ENCODE results near the gene ADAM15.

Gene ADAM15

DNA sequence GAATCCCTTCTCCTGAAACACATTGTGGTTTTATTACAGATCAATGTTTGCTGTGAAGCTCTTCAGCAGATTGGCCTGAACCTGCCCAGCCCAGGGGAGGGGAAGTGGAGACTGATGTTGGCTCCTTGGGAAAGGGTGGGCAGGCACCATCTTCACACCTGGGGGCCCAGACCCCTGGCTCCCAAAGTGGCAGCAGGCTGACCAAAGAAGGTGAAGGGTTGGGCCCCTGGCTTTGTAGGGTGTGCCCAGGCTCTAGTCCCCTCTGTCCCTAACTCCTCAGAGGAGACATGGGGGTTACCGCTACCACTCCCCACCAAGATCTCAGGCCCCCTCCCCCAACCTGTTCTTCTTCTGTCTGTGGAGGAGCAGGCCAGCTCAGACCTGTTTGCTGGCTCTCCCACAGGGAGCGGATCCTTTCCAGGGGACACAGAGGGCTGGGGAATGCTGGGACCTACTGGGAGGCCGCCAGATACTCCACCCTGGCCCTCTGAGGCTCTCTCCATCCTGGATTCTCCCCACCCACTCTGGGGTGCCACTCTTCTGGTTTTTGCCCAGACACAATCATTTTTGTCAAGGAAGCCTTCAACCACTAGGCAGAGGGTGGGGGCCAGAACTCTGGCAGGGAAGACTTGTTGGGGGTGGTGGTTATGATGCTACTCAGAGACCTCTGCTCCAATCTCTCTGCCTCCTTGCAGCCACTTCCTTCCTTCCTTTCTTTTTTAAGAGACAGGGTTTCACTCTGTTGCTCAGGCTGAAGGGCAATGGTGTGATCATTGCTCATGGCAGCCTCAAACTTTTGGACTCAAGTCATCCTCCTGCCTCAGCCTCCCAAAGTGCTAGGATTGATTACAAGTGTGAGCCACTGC, 22.5 kb downstream of the ADAM15 start:
- no peak for DNase-seq (ENCODE audit: low read depth in 2 of 2)

DNA sequence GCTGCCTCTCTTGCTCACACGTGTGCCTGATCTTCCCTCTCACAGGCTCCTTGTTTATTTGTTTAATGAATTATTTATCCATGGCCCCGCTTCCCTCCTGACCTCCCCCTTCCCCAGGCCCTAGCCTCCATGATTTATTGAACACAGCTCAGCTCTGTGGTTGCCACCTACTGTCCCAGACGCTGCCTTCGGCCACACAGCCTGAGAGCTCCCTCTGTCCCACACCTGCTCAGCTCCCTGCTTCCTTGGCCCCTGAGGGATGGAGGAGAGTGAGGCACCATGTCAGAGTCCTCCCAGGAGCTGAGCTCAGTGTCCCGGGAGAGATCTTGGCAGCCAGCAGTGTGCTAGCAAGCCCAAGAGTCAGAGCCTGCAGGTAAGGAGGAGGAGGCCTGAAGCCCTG, 24.4 kb downstream of the ADAM15 start:
- DNase-seq (ENCODE audit: low read depth in 2 of 2), result no peak

DNA sequence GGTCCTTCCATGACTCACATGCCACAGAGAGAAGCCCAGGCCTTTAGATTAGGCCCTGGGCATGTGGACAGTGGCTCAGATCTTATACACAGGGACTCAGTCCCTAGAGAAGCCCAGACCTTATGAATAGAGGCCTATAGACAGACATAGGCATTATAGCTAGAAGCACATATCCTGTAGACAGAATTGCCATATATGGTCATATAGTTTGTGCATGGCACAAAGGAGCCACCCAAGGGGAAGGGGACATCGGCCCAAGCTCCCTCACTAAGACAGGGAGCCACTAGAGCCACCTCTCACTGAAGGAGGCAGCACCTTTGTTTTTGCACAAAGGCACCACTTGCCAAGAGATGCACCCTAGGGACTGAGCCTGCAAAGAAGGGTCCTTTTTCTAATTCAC, 25.3 kb downstream of the ADAM15 start:
- no peak for DNase-seq (ENCODE audit: low read depth in 2 of 2)

DNA sequence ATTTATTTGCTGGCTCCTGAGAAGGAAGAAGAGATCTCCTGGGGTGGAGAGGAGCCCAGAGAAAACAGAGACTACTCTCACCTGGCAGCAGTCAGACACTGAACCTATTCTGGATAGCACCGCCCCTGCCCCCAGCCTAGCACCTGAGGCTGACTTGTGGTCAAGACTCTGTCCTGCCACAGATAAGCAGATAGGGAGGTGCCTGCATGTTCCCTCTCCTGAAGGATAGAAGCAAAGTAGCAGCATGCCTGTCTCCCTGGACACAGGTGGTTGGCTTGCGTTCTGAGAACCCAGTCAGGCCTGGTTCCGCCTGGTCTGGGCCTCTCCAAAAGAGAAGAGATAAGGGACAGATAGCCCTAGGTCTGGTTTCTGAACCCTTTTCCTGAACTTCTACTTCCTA, 26.2 kb downstream of the ADAM15 start:
- no peak for DNase-seq (ENCODE audit: low read depth in 2 of 2)

DNA sequence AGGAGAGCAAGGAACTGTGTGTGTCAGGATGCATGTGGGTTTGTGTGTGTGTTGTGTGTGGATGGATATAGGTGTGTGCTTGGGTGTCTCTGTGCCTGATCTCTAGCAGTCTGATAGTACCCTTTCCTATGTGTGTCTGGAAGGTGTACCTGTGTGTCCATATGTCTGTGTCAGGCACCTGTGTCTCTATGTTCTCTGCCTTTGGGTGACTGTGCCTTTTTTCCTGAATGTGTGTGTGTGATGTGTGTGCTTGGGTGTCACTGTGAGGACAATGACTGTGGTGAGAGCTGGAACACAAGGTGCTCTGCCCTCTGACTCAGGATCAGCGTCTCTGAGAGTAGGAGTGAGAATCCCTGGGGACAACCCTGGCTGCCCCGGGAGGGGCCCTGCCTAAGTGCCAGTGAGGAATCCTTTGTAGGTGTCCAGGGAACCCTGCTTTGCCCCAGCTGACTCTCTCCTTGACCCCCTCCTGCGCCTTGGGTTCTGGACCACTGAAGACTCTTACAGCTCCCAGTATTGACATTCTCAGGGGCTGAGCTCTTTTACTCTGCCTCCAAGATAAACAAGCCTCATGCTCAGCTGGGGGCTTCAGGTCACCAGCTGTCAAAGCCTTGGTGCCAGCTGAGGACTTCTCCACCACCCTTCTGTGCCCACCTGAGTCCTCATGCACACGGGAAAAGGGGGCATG, 26.8 kb downstream of the ADAM15 start:
- no peak for DNase-seq (ENCODE audit: low read depth in 2 of 2)

DNA sequence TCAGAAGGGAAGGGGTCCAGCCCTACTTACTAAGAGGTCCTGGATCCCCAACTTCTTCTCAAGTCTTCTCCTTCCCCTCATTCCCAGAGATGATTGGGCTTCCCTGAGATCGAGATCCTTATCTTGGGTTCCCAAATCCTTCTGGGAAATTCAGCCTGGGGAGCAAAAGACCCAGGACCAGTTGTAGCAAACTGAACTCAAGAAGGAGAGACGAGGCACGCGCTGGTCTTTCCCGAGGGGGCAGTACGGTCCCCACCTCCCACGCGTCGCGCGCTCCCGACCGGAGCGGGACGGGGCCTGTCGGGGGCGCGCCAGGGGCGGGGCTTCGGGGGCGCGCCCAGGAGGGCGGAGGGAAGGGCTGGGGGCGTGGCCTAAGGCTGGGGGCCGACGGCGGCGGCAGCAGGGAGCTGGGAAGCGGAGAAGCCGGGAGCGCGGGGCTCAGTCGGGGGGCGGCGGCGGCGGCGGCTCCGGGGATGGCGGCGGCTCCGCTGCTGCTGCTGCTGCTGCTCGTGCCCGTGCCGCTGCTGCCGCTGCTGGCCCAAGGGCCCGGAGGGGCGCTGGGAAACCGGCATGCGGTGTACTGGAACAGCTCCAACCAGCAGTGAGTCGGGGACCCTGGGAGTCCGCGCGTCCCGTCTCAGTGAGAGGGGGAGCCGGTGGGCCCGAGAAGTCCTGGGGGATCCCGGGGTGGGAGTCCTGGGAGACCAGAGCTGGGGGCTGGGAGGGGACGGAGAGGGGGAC, 27.5 kb downstream of the ADAM15 start, which contains the start of gene EFNA3:
Gene EFNA3 (plus strand): TSS at position 369 of the 741 bp plus-strand sequence. CDS start 105 bp downstream, at position 474.
- DNase-seq (ENCODE audit: low read depth in 2 of 2), result peak; percentile 33 to 38

DNA sequence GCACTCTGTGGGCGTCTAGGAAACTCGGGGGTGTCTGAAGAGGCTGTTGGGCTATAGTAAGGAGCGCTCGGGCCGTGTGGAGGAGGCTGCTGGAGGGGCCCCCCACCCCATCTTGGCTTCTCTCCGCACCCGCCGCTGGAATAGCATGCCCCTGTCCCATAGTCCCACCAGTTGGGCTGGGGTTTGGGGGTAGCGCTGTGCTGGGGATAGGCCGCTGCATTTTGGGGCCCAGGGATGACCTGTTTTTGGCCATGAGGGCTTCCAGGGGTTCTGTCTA, 28.0 kb downstream of the ADAM15 start:
- DNase-seq (ENCODE audit: low read depth in 2 of 2), result no peak

DNA sequence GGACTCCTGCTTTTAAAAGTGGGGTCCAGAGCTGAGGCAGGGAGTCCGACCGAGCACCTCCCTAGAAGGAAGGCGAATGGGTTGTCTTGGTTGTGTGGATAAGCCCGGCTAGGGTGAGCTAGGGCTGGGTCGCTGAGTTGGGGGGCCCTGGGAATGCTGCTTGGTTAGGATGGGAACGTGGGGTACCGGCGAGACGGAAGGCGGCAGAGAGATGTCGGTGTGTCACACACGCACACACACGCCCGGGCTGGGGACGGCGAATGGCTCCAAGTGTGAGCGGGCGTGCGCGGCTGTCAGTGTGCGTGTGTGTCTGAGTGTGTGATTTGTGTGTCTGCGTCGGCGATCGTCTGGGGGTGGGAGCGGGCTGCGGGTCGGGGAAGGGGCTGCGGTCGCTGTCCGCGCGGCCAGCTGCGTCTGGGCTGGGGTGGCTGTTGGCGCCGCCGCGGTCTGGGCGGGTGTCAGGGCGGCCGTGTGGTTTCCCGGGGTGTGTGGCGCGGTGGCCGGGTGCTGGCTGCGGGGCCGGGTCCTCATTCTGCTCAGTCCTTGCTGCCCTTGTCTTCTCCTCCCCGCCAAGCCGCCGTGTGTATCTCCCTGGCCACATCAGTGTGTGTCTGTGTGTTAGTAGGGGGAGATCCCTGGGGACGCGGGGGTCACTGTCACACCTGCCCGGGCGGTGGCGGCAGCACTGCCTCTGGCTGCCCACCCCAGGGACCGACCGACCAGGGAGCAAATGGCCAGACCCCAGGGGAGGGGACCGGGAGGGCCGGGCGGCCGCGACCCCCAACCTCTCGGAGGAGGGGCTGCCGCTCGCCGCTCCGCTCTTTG, 28.6 kb downstream of the ADAM15 start:
- DNase-seq (ENCODE audit: low read depth in 2 of 2), result no peak

DNA sequence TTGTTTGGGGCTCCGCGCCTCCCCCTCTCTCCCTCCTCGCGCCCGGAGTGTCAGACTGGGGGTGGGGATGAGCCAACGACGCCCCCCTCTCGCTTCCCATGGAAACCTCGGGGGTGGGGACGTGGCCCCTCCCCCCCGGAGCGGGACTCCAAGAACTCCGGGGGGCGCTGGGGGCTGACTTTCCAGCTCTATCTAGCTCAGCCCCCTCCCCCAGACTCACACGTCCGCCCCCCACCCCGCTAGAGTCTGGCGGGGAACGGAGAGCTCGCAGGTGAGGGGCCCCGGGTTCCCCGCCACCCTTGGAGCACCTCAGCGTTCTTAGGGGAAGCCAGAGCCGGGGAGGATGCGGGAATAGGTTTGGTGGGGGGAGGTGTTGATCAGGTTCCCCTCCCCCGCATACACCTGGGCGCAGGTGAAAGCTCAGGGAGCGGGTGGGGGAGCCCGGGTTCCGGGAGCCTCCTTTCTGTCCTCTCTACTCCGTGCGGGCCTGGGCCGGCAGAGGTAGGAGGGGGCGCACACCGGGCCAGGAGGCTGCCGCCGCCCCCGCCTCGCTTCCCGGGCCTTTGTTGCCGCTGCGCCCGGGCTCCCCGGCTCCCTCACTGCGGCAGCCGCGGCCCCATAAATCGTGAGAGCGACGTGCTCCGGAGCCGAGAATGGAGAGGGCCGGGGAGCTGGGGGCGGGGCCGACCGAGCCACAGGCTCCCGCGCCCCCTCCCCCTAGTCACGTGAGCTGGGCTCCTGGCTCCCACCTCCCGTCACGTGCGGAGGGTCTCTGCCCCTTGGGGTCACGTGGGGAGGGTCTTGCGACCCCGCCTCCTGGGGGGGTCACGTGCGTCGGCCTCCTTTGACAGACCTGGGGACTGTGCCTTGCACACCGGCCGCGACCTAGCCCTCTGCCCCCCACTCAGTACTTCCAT, 29.5 kb downstream of the ADAM15 start:
- no peak for DNase-seq (ENCODE audit: low read depth in 2 of 2)

DNA sequence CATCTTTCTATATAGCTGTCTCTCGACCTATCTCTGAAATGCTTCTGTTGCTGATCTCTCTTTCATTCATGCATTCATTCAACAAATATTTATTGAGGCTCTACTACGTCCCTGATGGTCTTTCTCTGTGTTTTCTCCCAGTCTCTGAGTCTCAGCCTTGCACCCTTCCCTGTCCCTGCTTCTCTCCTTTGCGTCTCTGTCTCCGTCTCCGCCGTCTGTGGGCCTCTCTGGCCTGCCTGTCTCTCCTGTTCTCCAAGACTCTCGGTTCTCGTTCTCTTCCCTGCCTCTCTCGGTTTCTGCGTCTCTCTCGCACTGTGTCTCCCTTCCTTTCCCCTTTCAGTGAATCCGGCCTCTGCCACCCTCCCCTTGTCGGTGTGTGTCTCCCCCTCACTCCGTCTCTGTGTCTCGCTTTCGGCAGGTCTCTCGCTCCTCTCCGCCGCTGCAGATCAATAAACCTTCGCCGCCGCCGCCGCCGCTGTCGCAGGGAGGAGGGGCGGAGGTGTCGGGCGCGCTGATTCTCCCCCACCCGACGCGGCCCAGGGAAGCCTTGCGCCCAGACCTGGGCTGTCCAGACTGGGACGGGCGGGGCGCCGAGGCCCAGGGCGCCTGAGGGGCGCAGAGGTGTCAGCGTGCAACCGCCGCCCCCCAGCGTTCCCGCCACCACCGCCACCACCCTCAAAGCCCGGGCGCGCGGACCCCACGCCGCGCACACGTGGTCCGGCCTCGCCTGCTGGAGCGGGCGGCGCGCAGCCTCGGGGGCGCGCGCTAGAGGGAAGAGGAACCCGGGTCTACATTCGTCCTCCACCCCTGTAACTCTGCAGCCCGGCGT, 30.6 kb downstream of the ADAM15 start:
- no peak for DNase-seq (ENCODE audit: low read depth in 2 of 2)

DNA sequence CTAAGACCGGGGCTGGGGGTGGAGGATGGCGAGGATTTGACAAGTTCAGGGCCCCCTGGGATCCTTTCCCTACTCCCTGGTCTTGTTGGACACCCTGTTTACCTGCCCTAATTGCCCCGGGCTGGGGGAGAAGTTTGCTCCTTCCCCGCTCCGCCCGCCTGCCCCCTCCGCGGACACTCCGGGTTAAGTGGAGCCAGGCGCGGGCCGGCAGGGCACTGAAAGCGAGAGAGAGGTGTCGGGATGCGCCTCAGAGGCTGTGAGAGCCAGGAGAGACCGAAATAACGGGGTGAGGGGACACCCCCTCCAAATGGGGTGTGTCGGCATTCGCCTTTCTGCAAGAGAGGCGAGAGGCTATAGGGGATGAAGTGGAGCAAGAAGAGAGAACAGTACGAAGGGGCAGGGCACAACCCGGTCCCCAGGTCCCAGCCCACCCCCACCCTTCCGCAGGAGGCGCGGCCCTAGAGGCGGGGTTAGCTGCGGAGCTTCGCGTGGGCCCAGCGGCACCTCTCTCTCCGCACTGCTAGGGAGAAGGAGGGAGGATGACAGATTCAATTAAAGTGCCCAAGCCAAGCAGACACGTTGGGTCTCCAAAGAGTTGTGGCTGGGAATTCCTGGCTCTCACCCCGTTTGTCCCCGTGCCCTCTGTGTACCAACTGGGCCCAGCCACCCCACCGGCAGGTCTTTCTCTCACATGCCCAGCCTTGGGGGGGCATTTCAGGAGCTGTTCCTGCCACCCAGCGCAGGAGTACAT, 31.4 kb downstream of the ADAM15 start:
- no peak for DNase-seq (ENCODE audit: low read depth in 2 of 2)

DNA sequence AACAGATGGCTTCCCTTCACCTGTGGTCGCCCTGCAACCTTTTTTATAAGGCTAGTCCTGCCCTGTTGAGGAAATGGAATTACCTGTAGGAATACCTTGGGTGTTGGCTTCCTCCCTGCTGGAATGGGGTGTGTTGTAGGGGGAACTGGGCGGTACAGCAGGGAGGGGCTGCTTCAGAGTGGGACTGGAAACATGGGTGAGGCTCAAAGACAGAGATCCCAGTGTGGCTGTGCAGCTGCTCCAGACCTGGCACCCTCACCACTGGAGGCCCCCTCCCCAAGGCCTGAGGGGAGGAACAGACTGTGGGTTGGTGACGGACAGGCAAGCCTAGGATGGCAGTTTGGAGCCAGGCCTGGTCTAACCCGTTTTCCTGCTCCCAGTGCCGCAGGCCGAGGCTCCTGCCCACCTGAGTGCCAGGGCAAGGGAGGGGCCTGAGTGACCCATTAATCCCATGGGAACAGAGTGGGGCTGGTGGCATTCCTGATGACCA, 32.0 kb downstream of the ADAM15 start:
- DNase-seq (ENCODE audit: low read depth in 2 of 2), result no peak

DNA sequence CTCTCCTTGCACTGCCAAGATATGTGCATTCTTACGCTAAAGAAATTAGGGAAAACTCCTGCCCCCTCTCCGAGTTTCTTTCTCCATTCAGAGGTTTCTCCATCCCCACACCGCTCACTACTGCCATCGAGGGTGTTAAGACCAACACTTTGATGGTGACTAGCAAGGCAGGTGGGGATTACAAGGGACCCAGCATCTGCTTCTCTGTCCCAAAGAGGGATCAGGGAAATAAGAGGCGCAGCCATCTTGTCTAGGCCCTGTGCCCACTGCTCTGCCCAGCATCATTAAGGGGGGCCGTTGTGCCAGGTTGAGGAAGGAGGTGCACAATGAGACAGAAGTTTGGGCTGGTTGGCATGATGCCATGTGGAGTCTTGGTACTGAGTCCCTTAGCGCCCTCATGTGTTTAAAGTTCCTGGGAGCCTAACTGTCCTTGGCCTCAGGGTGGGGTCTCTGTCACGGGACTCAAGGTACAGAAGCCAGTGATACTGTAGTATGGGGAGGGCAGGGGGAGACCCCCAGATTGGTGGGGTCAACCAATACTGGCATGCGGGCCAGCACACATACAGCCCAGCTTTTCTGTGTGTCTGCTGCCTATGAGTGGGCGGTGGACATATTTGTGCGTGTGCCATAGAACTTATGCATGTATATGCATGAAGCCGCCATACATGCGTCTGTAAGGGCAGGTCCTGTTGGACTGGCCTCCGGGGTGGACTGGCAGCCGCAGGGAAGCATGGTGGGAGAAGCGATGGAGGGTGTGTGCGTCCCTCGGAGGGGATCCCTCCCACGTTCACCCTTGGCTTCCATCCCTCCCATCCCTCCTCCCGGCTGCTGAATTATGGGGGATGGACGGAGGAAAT, 33.0 kb downstream of the ADAM15 start:
- no peak for DNase-seq (ENCODE audit: low read depth in 2 of 2)

DNA sequence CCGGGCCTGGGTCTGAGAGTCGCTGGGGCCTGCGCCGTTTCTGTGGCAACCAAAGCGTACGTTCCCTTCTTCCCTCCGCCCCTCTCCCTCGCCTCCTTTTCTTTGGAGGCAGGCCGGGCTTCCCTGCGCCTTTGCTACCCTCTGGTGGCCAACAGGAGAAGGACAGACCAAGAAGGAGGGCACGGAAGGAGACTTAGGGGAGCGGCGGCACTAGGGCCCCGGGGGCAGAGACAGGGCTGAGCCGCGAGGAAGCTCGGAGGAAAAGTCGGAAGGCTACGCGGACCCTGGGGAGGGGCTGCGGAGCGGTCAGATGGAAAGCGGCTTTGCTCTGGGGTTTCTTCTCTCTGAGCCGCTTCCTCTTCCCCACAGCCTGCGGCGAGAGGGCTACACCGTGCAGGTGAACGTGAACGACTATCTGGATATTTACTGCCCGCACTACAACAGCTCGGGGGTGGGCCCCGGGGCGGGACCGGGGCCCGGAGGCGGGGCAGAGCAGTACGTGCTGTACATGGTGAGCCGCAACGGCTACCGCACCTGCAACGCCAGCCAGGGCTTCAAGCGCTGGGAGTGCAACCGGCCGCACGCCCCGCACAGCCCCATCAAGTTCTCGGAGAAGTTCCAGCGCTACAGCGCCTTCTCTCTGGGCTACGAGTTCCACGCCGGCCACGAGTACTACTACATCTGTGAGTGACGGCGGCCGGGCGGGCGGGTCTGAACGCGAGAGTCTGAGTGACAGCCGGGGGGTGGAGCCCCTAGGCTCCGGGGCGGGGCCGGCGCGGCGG, 33.8 kb downstream of the ADAM15 start:
- peak; percentile 77 to 83 for DNase-seq (ENCODE audit: low read depth in 2 of 2)

DNA sequence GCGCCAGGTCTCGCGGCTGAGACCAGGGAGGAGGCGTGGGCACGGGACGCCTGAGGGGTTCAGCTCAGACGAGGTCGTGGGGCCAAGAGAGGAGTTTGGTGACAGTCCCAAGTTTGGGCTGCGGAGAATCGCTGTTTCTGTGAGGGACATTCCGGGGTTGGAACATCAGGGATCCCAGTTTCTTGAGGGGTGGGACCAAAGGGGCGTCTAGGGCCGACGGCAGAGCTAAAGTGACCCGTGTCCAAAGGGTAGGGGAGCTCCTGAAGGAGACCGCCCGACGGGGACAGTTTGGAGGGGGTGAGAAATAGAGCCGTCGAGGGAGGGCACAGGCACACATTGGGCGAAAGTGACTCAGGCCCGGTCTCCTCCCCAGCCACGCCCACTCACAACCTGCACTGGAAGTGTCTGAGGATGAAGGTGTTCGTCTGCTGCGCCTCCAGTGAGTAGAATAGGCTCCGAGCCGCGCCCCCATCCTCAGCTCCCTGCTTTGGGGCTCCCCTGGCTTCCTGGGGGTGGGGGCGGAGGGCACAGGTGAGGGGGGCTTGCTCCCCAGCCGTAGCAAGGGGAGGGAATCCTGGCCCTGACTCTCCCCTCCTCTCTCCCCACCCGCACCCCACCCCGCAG, 34.5 kb downstream of the ADAM15 start:
- DNase-seq (ENCODE audit: low read depth in 2 of 2), result peak; percentile 47 to 62

DNA sequence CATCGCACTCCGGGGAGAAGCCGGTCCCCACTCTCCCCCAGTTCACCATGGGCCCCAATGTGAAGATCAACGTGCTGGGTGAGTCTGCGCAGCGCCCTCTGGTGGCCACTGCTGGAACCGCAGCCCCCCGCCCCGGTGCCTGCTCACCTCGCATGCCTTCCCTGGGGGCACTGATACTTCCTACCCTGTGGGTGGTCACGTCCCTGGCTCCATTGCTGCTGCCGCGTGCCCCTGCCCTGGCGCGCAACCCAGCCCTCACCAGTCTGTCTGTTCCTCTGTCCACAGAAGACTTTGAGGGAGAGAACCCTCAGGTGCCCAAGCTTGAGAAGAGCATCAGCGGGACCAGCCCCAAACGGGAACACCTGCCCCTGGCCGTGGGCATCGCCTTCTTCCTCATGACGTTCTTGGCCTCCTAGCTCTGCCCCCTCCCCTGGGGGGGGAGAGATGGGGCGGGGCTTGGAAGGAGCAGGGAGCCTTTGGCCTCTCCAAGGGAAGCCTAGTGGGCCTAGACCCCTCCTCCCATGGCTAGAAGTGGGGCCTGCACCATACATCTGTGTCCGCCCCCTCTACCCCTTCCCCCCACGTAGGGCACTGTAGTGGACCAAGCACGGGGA, 35.1 kb downstream of the ADAM15 start:
- peak; percentile 66 to 68 for DNase-seq (ENCODE audit: low read depth in 2 of 2)
